Stimulated activated CD4-positive, alpha-beta T cell treated with anti-CD3 and anti-CD28 coated beads, Interleukin-12 subunit alpha, Interleukin-12 subunit beta, amount 100 ng/mL, for 48 hours (primary cell): Measurements from ENCODE around the gene CTSE.
"Not testable (repeated sequence)": the region's sequence is repeated elsewhere in the genome, so short reads cannot be mapped to it uniquely, and the experiment has no call there.

Experiments used
- DNase-seq, 3 donors: peaks; one replicate each; pipeline ENCODE4 v3.0.0-alpha.2; 2020; ENCODE audit warnings: low read depth in 2 of 3, low spot score in 1 of 3

CTSE gene

DNA sequence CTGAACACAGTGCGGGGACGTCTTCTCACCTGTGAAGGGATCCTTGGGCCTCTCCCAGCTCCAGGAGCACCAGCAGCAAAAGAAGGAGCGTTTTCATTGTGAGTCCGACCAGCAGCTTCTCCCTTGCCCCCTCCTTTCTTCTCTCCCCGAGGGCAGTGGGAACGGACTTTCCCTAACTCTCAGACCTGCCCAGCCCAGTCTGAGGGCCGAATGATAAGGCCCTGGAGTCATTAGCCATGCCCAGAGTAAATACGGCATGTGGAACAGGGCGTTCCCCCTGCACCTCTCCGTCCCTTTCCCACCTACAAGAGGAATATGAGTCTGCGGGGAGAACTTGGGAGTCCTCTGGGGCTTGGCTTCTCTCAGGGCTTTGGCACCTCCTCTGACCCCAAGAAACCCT lies at the start of gene CTSE:
TSS of gene CTSE (minus strand) at position 201 of the 400 bp plus-strand sequence. CDS start at position 97, 104 bp downstream.
- DNase-seq: no peak

DNA sequence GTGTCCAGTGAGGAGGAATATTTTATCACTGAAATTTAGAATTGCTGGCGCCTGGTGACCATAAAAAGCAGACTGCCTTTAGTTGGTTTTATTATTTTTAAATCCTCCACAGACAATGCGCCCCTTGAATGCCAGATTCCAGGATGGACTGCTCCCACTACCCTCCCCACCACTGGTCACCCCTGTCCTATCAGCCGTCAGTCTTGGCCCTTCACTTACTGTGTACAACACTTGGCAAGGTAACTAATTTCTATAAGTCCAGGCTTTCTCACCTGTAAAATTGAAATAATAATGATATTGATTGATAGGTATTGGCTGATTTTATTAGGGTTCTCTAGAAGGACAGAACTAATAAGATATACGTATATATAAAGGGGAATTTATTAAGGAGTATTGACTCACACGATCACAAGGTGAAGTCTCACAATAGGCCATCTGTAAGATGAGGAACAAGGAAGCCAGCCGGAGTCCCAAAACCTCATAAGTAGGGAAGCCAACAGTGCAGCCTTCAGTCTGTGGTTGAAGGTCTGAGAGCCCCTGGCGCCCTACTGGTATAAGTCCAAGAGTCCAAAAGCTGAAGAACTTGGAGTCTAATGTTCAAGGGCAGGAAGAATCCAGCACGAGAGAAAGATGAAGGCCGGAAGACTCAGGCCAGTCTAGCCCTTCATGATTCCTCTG lies 47.1 kb upstream of the CTSE start:
- no peak for DNase-seq

DNA sequence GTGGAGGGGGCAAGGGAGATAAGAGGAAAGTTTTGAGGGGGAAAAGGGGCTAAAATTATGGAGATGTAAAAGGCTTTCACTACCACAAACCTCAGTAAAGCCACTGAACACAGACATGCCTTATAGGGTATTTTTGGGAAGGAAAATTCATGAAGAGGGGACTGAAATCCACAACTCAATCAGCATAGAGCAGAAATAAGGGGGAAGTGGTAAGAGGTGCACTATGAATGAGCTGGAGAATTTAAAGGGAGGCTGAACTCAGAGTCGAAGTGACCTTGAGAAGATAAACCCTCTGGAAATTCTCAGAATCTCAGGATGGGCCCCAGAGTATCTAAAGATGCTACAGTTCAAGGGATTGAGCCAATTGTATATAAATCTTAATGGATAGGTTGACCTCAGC lies 44.6 kb upstream of the CTSE start:
- DNase-seq: no peak

DNA sequence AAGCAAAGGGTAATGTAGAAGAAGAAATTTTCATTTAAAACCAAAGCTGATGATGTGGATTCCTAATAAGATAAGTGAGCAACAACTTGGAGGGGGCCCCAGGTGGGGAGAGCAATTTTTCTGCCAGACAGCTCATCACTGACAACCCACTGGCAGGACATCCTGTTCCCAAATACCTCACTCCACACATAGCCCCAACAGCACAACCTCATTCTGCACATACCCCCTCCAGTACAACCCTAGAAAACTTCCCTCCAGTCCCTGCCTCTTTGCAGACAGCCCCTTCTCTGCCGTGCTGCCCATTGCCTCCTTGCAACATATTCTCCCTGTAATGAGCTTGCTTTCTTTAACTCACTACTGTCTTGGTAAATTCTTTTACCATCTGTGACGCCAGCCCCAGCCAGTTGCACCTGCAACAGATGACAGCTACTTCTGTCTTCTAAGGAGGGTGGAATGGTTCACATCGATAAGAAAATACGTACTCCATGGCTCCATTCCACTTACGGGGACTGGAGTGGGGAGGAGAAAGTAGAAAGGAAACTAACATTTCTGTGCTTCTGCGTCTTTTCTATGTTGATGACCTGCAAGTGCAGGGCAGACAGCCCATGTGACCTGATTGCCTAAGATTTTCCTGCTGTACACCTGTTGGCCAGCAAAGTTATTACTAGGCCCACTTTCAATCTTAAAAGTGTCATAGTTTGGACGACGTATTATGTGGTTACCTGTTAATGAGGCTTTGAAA lies 44.0 kb upstream of the CTSE start:
- no peak for DNase-seq

DNA sequence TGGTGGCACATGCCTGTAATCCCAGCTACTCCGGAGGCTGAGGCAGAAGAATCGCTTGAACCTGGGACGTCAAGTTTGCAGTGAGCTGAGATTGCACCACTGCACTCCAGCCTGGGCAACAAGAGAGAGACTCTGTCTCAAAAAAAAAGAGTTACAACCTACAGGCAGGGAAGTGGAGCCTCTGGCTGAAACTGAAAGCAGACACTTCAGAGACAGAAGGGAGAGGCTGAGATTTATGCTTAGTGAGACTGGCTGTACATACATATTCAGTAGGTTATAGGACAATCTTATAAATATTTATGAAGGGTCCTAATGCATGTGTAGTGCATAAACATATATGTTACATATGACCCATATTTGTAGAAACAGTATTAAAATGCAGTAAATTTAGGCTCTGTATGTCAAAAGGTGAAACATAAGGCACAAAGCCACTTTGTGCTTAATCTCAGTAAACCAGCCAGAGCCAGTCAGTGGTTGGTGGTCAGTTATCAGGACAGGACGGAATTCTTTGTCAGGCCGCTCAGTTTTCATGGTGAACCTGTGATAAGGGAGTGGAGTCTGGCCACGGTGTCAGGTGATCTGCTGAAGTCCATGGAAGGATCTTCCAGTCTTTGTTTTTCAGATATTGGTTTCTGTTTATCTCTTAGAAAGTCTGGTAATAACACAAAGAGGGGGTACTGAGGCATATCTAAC lies 42.9 kb upstream of the CTSE start:
- DNase-seq: no peak

DNA sequence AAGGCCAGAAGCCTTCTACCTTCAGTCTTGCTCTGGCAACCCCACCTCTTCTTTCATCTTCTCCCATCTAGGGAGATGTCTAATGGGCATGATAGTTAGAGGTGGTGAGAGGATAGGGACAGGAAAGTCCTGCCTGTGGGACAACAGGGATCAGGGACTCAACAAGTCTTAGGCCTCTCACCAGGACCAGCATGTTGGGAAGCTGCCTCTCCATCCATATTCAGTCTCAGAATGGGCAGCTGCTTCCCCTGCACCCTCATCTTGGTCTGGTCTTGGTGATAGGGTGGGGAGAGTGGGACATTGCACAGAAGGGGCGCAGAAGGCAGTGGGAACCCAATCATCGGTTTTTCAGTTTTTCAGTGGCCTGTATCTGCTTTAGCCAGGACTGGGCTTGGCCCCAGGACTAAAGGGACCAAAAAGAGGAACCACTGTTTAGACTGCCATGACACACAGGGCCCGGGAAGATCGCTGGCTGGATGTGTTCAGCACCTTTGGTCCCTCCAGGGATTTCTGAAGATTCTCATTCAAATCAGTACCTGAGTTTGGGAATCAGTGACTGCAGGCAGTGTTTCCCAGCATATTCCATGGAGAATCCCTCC lies 42.0 kb upstream of the CTSE start:
- no peak for DNase-seq

DNA sequence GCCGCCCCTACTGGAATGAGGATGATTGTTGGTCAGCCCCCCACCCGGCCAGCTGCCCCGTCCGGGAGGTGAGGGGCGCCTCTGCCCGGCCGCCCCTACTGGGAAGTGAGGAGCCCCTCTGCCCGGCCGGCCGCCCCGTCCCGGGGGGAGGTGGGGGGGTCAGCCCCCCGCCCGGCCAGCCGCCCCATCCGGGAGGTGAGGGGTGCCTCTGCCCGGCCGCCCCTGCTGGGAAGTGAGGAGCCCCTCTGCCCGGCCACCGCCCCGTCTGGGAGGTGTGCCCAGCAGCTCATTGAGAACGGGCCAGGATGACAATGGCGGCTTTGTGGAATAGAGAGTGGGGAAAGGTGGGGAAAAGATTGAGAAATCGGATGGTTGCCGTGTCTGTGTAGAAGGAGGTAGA lies 40.8 kb upstream of the CTSE start:
- DNase-seq: not testable (repeated sequence)

DNA sequence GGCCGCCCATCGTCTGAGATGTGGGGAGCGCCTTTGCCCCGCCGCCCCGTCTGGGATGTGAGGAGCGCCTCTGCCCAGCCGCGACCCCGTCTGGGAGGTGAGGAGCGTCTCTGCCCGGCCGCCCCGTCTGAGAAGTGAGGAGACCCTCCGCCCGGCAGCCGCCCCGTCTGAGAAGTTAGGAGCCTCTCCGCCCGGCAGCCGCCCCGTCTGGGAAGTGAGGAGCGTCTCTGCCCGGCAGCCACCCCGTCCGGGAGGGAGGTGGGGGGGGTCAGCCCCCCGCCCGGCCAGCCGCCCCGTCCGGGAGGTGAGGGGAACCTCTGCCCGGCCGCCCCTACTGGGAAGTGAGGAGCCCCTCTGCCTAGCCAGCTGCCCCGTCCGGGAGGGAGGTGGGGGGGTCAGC lies 40.3 kb upstream of the CTSE start:
- not testable (repeated sequence) for DNase-seq

DNA sequence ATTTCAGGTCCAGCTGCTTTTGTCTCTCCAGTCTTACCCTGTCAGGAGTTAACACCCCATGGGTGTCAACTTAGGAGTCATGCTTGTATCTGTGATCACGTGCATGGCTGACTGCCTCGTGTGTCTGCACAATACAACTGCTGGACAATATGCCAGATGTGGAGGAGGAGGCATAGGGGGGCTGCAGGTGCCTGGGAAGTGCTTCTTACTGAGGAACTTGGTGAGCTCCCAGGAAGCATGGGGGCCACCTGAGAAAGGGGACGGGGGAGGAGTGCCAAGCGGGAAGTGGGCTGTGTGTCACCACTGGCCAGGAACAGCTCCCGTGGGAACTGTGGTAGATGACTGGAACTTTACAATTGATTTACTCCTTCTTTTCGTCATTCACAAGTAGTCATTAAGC lies 38.8 kb upstream of the CTSE start:
- no peak for DNase-seq

DNA sequence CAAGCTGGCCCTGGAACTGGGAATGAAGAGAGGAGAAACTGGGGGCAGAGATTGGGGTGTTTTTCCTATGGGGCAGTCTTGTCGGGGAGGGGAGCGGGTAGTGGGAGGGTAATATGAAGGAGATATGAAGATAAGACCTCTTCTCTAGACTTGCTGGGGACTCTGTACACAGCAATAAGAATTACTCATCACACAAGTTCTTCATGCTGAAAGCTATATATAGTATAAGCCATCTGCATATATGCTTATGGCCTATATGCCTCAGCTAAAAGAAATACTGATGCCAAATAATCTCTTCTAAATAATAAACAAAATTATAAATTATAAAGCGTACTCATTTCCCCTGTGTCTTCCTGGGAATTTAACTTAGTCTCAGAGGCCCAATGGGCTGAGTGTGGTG lies 37.1 kb upstream of the CTSE start:
- no peak for DNase-seq

DNA sequence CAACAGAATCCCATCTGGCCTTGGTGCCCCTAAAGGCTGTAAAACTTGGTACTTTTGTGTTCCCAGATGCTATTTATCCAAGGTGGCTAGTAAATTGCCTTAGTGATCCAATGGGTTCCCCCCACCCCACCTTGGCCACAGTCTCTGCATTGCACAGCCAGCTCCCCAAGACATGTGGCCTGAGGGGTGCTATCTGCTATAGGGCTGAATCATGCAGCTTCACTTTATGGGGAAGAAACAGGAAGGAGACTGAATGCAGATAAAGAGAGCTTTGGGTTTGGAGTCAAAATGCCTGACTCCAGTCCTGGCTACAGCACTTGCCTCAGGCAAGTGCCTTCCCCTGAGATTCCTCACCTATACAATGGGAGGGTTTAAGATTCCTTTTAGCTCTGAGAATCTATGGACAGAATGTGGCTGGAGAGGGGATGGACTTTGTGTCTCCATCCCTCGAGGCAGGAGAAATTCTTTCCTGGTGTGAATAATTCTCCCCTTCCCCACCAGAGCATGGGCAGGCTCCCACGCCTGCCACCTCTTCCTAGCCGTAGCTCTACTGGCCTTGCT lies 35.7 kb upstream of the CTSE start:
- DNase-seq: no peak

DNA sequence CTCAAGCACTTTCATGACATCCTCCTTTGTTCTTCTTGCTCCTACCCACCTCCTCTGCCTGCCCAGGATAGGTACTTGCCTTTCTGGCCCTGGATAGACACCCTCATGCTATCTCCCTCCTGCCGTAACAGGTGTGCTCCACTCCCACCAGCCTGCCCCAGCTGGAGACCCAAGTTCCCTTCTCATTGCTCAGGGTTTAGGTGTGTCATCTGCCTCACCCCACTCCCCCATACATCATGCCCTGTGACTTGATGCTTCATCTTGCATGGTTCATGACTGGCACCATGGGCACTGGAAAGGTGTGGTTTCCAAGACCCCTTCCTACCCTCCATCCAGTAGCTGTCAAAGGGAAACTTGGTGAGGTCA lies 35.2 kb upstream of the CTSE start:
- no peak for DNase-seq

DNA sequence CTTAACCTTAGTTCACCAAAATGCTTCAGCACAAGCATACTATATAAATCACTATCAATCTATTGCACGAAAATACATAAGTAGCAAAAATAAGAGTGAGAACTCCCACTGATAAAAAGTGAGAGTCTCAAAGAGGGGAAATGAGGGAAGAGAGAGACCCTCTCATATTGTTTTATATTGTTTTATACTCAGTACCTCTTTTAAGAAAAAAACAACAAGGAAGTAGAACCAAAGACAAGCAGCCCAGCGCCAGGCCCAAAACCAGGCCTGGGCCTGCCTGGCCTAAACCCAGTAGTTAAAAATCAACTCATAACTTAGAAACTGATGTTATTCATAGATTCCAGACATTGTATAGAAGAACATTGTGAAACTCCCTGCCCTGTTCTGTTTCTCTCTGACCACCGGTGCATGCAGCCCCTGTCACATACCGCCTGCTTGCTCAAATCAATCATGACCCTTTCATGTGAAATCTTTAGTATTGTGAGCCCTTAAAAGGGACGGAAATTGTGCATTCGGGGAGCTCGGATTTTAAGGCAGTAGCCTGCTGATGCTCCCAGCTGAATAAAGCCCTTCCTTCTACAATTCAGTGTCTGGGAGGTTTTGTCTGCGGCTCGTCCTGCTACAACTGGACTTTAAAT lies 34.7 kb upstream of the CTSE start:
- DNase-seq: not testable (repeated sequence)

DNA sequence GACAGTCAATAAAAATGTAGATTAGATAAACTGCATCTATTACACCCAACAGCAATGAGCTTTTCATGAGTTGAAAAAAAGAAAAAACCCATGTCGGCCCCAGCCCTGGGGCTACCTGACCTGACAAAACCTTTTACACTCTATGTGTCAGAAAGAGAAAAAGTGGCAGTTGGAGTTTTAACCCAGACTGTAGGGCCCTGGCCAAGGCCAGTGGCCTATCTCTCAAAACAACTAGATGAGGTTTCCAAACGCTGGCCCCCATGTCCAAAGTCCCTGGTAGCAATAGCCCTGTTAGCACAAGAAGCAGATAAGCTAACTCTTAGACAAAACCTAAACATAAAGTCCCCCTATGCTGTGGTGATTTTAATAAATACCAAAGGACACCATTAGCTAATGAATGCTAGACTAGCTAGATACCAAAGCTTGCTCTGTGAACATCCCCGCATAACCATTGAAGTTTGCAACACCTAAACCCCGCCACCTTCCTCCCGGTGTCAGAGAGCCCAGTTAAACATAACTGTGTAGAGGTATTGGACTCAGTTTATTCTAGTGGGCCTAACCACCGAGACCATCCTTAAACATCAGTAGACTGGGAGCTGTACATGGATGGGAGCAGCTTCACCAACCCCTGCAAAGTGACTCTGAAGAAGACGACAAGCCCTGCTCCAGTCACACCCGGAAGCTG lies 32.1 kb upstream of the CTSE start:
- DNase-seq: not testable (repeated sequence)

DNA sequence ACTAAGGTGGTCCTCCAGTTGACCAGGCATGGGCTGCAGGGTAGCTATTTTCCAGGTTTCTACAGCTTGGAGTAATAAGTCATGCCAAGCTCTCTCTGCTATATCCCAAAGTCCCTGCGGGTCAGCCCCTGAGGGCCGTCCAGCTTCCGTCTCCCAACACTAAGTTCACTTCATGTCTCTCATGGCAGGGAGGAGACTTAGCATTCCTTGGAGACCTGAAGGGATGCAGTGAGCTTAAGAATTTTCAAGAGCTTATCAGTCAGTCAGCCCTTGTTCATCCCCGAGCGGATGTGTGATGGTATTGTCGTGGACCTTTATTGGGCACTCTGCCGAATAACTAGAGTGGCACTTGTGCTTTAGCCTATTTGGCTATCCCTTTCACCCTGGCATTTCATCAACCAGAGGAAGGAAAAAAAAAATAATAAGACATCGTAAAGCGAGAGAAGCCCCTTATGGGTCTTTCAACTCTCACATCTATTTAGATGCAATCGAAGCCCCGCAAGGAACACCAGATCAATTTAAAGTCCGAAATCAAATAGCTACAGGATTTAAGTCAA lies 31.5 kb upstream of the CTSE start:
- not testable (repeated sequence) for DNase-seq

DNA sequence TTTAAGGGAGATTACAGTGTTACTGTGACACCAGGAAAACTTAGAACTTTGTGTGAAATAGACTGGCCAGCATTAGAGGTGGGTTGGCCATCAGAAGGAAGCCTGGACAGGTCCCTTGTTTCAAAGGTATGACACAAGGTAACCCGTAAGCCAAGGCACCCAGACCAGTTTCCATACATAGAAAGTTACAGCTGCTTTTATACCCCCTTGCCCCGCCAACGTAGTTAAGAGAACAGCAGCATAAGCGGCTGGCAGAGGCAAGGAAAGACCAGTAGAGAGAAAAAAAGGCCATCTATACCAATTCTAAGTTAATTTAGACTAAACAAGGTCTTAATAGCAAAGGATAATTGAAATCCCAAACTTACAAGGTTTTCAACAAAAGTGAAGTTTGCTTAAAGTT lies 29.9 kb upstream of the CTSE start:
- DNase-seq: not testable (repeated sequence)

DNA sequence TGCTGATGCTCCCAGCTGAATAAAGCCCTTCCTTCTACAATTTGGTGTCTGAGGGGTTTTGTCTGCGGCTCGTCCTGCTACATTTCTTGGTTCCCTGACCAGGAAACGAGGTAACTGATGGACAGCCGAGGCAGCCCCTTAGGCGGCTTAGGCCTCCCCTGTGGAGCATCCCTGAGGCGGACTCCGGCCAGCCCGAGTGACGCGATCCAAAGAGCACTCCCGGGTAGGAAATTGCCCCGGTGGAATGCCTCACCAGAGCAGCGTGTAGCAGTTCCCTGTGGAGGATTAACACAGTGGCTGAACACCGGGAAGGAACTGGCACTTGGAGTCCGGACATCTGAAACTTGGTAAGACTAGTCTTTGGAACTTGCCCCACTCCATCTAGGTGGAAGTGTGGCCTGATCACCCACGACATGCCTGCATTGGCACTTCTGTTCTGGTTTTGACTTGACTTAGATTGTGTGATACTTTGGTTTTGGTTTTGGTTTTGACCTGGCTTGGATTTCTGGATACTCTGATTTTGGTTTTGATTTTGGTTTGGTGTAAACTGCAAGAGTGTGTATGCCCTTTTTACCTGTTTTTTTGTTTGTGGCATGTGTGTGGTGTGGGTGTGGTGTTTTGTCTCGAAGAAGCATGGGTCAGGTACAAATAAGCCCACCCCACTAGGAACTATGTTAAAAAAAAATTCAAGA lies 29.4 kb upstream of the CTSE start, which contains the start of gene RHEX:
TSS of gene RHEX (plus strand) at position 255 of the 692 bp plus-strand sequence. CDS start 44,656 bp downstream, outside the sequence.
- DNase-seq: not testable (repeated sequence)

DNA sequence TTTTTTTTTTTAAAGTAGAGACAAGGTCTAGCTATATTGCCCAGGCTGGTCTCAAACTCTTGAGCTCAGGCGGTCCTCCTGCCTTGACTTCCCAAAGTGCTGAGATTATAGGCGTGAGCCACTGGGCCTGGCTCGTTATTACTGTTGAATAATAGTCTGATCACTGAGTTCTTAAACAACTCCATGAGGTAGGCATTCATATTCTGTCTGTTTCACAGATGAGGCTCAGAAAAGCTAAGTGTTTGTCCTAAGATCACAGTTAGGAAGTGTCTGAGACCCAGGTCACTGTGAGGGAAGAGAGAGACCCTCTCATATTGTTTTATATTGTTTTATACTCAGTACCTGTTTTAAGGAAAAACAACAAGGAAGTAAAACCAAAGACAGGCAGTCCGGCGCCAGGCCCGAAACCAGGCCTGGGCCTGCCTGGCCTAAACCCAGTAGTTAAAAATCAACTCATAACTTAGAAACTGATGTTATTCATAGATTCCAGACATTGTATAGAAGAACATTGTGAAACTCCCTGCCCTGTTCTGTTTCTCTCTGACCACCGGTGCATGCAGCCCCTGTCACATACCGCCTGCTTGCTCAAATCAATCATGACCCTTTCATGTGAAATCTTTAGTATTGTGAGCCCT lies 28.7 kb upstream of the CTSE start:
- not testable (repeated sequence) for DNase-seq
